Activated naive CD8-positive, alpha-beta T cell treated with anti-CD3 and anti-CD28 coated beads, Interleukin-2, amount 50 U/mL, for 24 hours (primary cell): ENCODE results near the gene CARMIL1.
"Not testable (repeated sequence)": the region's sequence is repeated elsewhere in the genome, so short reads cannot be mapped to it uniquely, and the experiment has no call there.

Experiments
- ATAC-seq: fragments of 150-1000 bp; cut with Tn5 transposase; one replicate; pipeline ENCODE4 v1.10.0; 2021
- DNase-seq: peaks from one replicate; pipeline ENCODE4 v3.0.0; 2021
- H3K27ac Mint-ChIP-seq: one replicate; pipeline ENCODE4 v1.8.0; 2021; ENCODE audit warnings: mild to moderate bottlenecking, mixed read lengths
- H3K27me3 Mint-ChIP-seq: one replicate; pipeline ENCODE4 v1.8.0; 2021; ENCODE audit warnings: mixed read lengths
- H3K36me3 Mint-ChIP-seq: one replicate; pipeline ENCODE4 v1.8.0; 2021; ENCODE audit warnings: low read depth, mixed read lengths
- H3K4me1 Mint-ChIP-seq: one replicate; pipeline ENCODE4 v1.8.0; 2021; ENCODE audit warnings: mixed read lengths
- H3K4me3 Mint-ChIP-seq: one replicate; pipeline ENCODE4 v1.8.0; 2021; ENCODE audit warnings: mild to moderate bottlenecking, moderate library complexity, mixed read lengths
- H3K9me3 Mint-ChIP-seq: one replicate; pipeline ENCODE4 v1.8.0; 2021; ENCODE audit warnings: mixed read lengths

The CARMIL1 gene

GRCh38 chr6:25555188-25555587 lies 276.0 kb downstream of the CARMIL1 start:
- DNase-seq (no peak), ATAC-seq (no peak)
- Mint-ChIP-seq H3K4me1 (peaks cover 4% of the 10 kb centered on the region), H3K9me3 (no peaks in the 10 kb centered on the region), H3K27ac (no peak overlapping the region), H3K36me3 (no peaks in the 10 kb centered on the region), H3K4me3 (no peak overlapping the region), H3K27me3 (no peaks in the 10 kb centered on the region)

DNA sequence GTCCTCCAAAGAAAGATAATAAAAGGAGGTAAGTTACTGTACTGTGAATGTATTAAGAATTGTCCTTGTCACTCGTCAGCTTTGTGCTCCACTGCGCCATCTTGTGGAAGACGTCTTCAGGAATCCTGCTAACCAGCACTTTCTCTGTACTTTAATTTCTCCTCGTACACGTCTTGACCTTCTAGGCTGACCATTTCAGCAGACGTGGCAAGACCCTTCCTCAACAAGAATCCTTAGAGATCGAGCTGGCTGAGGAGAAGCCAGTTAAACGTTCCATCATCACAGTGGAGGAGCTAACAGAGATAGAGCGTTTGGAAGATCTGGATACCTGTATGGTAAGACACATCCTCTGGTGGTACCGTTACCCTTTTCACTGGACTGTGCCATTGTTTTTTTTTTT lies 277.3 kb downstream of the CARMIL1 start:
- DNase-seq (peak; percentile 84), ATAC-seq (no peak)
- Mint-ChIP-seq H3K27me3 (no peaks in the 10 kb centered on the region), H3K9me3 (no peaks in the 10 kb centered on the region), H3K36me3 (no peaks in the 10 kb centered on the region), H3K27ac (no peak overlapping the region), H3K4me1 (peaks cover 4% of the 10 kb centered on the region), H3K4me3 (no peak overlapping the region)

DNA sequence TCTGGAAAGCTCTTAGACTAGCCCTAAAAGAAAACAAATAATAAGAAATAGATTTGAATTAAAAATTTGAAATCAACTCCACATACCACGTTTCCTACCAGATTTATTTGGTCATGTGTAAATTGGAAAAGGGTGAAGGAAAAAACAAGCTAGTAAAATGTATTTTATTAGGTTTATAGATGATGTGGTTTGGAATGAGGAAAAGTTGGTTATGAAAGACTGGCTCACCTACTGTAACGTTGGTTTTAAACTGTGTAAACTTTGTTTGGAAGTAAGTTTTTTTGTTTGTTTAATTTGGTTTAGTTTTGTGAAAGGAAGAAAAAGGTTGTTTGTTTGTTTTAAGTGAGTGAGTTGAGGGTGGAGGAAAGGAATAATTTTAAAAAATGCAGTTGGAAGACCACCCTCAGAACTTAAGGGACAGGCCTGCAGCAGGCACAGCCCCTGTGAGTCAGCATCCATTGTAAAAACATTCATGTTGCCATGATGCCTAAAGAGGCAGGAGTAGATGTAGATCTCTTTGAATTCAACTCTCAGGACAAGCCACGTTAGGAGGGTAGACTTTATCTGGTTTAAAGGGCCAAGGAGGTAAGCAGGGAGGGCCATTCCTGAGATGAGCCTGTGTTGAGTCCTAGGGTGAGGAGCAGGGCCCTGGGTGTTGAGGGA lies 279.1 kb downstream of the CARMIL1 start:
- H3K9me3 Mint-ChIP-seq: no peaks in the 10 kb centered on the region
- DNase-seq (no peak), ATAC-seq (no peak)
- H3K27me3 Mint-ChIP-seq: no peaks in the 10 kb centered on the region
- no peak overlapping the region for H3K27ac Mint-ChIP-seq
- peaks cover 4% of the 10 kb centered on the region for H3K4me1 Mint-ChIP-seq
- H3K4me3 Mint-ChIP-seq: no peak overlapping the region
- H3K36me3 Mint-ChIP-seq: no peaks in the 10 kb centered on the region

DNA sequence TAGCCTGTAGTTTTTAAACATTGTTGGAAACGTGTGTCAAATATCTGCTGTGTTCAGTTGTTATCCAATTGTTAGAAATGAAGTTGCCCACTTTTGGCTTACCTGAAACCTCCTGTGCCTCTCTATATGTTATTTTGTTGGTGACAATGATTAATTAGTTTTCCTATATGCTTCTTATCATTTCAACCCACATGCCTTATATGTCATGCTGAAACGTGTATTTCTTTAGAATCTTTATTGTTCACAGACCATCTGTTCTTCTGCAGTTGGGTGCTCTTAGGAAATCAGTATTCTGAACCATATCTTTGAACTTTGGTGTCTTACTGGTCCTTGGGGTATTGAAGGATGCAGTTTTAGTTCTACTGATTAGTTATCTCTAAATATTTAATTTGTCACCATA lies 281.7 kb downstream of the CARMIL1 start:
- H3K36me3 Mint-ChIP-seq: no peaks in the 10 kb centered on the region
- ATAC-seq (no peak), DNase-seq (no peak)
- peaks cover 4% of the 10 kb centered on the region for H3K4me1 Mint-ChIP-seq
- H3K27ac Mint-ChIP-seq: no peak overlapping the region
- no peaks in the 10 kb centered on the region for H3K9me3 Mint-ChIP-seq
- no peaks in the 10 kb centered on the region for H3K27me3 Mint-ChIP-seq
- H3K4me3 Mint-ChIP-seq: no peak overlapping the region

- H3K36me3 Mint-ChIP-seq: no peaks in the 10 kb centered on the region
- no peaks in the 10 kb centered on the region for H3K9me3 Mint-ChIP-seq
- no peak overlapping the region for H3K27ac Mint-ChIP-seq
- ATAC-seq: no peak
- no peak overlapping the region for H3K4me3 Mint-ChIP-seq
- no peaks in the 10 kb centered on the region for H3K4me1 Mint-ChIP-seq
- DNase-seq: no peak
- H3K27me3 Mint-ChIP-seq: no peaks in the 10 kb centered on the region
Measured at GRCh38 chr6:25564943-25565342, 285.8 kb downstream of the CARMIL1 start.

DNA sequence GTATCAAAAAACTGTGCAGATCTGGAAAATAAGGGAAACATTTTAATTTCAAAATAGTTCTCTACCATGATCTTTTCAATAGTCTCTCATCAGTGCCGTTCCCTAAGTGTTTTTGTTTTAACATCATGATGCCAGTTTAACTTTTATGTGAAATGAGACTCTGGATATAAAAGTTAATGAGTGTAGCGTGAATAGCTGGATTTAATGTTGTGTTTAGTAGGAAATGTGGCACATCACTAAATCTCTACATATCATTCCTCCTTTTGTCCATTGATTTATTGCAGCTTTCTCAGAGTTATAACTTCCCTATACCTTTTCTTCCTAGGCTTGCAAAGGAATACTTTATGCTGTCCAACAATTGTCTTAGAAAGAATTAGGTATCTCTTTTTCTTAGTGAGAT lies 291.4 kb downstream of the CARMIL1 start:
- H3K27me3 Mint-ChIP-seq: no peaks in the 10 kb centered on the region

DNA sequence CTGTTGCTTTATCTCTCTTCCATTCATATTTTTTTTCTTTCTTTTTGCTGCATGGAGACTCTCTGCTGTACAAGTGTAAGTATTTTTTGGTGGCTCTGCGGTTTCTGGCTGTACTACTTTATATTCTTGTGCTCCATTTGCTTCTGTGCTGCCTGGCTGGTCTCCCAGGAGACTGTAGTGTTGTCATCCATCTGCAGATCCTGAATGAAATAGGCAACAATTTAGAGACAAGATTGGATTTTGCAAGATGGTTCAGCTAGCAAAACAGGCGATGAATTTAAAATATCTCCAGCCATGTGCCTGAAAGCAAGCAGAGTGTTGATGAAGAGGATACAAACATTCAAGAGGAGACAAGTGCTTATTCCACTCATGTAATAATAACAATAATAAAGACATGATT lies 297.7 kb downstream of the CARMIL1 start:
- ATAC-seq (no peak), DNase-seq (no peak)
- H3K9me3 Mint-ChIP-seq: no peaks in the 10 kb centered on the region
- H3K4me3 Mint-ChIP-seq: no peak overlapping the region
- H3K36me3 Mint-ChIP-seq: no peaks in the 10 kb centered on the region
- no peak overlapping the region for H3K27ac Mint-ChIP-seq
- peaks cover 9% of the 10 kb centered on the region for H3K4me1 Mint-ChIP-seq
- no peaks in the 10 kb centered on the region for H3K27me3 Mint-ChIP-seq

More for the DNA sequence above, 291.4 kb downstream of the CARMIL1 start:
- no peak for DNase-seq
- Mint-ChIP-seq H3K4me1 (no peaks in the 10 kb centered on the region), H3K36me3 (no peaks in the 10 kb centered on the region), H3K27ac (no peak overlapping the region), H3K9me3 (no peaks in the 10 kb centered on the region), H3K4me3 (no peak overlapping the region)
- no peak for ATAC-seq

GRCh38 chr6:25578538-25578937 lies 299.4 kb downstream of the CARMIL1 start:
- Mint-ChIP-seq H3K4me3 (no peak overlapping the region), H3K9me3 (no peaks in the 10 kb centered on the region), H3K36me3 (peaks cover 1% of the 10 kb centered on the region), H3K27me3 (no peaks in the 10 kb centered on the region), H3K27ac (no peak overlapping the region), H3K4me1 (peaks cover 9% of the 10 kb centered on the region)
- ATAC-seq (no peak), DNase-seq (no peak)

- ATAC-seq: no peak
- Mint-ChIP-seq H3K9me3 (no peaks in the 10 kb centered on the region), H3K4me1 (peaks cover 9% of the 10 kb centered on the region), H3K27me3 (no peaks in the 10 kb centered on the region), H3K36me3 (peaks cover 1% of the 10 kb centered on the region), H3K4me3 (no peak overlapping the region), H3K27ac (no peak overlapping the region)
- DNase-seq: no peak
Measured at GRCh38 chr6:25579391-25579883, 300.3 kb downstream of the CARMIL1 start.

DNA sequence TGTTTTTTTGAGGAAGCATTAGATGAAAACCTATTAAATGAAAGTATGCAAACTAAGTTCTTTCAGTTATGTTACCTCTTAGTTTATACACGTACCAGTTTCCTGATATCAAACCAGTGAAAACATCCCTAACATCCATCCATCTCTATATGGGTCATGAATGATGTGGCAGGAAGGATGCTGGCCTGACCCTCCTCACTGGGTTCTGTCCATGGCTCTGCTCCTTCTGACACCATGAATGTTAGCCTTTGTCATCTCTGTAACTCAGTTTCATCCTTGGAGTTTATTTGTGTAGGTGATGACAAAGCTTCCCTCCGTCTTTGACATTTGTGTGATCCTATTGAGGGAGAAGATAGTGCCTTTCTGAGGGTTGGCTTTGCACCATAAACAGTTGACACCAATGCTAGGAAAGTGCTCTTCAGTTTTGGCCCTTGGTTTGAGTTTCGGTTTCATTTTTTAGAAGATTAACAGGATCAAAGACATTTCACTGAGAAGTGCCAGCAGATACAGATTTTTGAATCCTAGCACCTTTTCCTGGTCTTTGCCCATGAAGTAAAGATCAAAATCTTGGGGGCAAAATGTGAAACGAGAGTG lies 300.8 kb downstream of the CARMIL1 start:
- Mint-ChIP-seq H3K9me3 (no peaks in the 10 kb centered on the region), H3K4me1 (peaks cover 9% of the 10 kb centered on the region), H3K4me3 (no peak overlapping the region), H3K36me3 (peaks cover 1% of the 10 kb centered on the region), H3K27me3 (no peaks in the 10 kb centered on the region), H3K27ac (no peak overlapping the region)
- no peak for DNase-seq
- peak; percentile 33 for ATAC-seq

- H3K27ac Mint-ChIP-seq: no peak overlapping the region
- peaks cover 9% of the 10 kb centered on the region for H3K4me1 Mint-ChIP-seq
- no peaks in the 10 kb centered on the region for H3K9me3 Mint-ChIP-seq
- no peaks in the 10 kb centered on the region for H3K27me3 Mint-ChIP-seq
- H3K4me3 Mint-ChIP-seq: no peak overlapping the region
- DNase-seq: no peak
- peaks cover 1% of the 10 kb centered on the region for H3K36me3 Mint-ChIP-seq
- ATAC-seq: no peak
Measured at GRCh38 chr6:25582101-25582500, 302.9 kb downstream of the CARMIL1 start.

GRCh38 chr6:25583099-25583498 lies 303.9 kb downstream of the CARMIL1 start:
- peaks cover 9% of the 10 kb centered on the region for H3K4me1 Mint-ChIP-seq
- H3K4me3 Mint-ChIP-seq: no peak overlapping the region
- peaks cover 1% of the 10 kb centered on the region for H3K36me3 Mint-ChIP-seq
- no peak for ATAC-seq
- DNase-seq: no peak
- H3K9me3 Mint-ChIP-seq: no peaks in the 10 kb centered on the region
- no peaks in the 10 kb centered on the region for H3K27me3 Mint-ChIP-seq
- H3K27ac Mint-ChIP-seq: no peak overlapping the region

GRCh38 chr6:25583906-25584305 lies 304.7 kb downstream of the CARMIL1 start:
- Mint-ChIP-seq H3K9me3 (no peaks in the 10 kb centered on the region), H3K27me3 (no peaks in the 10 kb centered on the region), H3K4me3 (no peak overlapping the region), H3K27ac (no peak overlapping the region), H3K4me1 (peaks cover 9% of the 10 kb centered on the region), H3K36me3 (peaks cover 1% of the 10 kb centered on the region)
- DNase-seq (no peak), ATAC-seq (no peak)

- peaks cover 1% of the 10 kb centered on the region for H3K36me3 Mint-ChIP-seq
- no peaks in the 10 kb centered on the region for H3K9me3 Mint-ChIP-seq
Measured at GRCh38 chr6:25585225-25585624, 306.1 kb downstream of the CARMIL1 start.

GRCh38 chr6:25586119-25586518 lies 306.9 kb downstream of the CARMIL1 start:
- not testable (repeated sequence) for H3K36me3 Mint-ChIP-seq, H3K9me3 Mint-ChIP-seq, H3K4me1 Mint-ChIP-seq, DNase-seq, H3K27ac Mint-ChIP-seq, H3K4me3 Mint-ChIP-seq, H3K27me3 Mint-ChIP-seq, ATAC-seq

More at GRCh38 chr6:25585225-25585624, 306.1 kb downstream of the CARMIL1 start:
- H3K4me3 Mint-ChIP-seq: no peak overlapping the region
- peaks cover 2% of the 10 kb centered on the region for H3K4me1 Mint-ChIP-seq
- no peaks in the 10 kb centered on the region for H3K27me3 Mint-ChIP-seq
- H3K27ac Mint-ChIP-seq: no peak overlapping the region
- ATAC-seq (no peak), DNase-seq (no peak)
